Right cardiac atrium (tissue), 5 donors: ENCODE measurements around the gene KCNIP4. TPM values are rescaled to one million over a fixed set of nuclear protein-coding genes. Genes with fewer than 3 reads are reported as not detected.

Experiments used
- ATAC-seq, 2 donors: fragments of 200-7000 bp; cut with Tn5 transposase; one replicate each; pipeline versions ENCODE4 v1.8.0 to v1.9.1; 2020; ENCODE audit warnings: moderate library complexity in 2 of 2, mild to moderate bottlenecking in 1 of 2
- DNase-seq, 3 donors: peaks; one replicate each; pipeline ENCODE4 v3.0.0-alpha.2; 2020
- H3K27ac ChIP-seq: one replicate; pipeline ENCODE4 v1.5.1; 2013; ENCODE audit warnings: mild to moderate bottlenecking, low read length, control low read depth, moderate library complexity
- H3K27me3 ChIP-seq: one replicate; pipeline ENCODE4 v1.6.1; 2013; ENCODE audit not compliant: control insufficient read depth, insufficient read depth
- H3K4me1 ChIP-seq: one replicate; pipeline ENCODE4 v1.6.1; 2013; ENCODE audit warnings: low read length; ENCODE audit not compliant: control insufficient read depth, insufficient read depth
- H3K4me3 ChIP-seq: one replicate; pipeline ENCODE4 v1.5.1; 2013; ENCODE audit warnings: low read length, control low read depth
- H3K9me3 ChIP-seq: one replicate; pipeline ENCODE4 v1.6.1; 2013; ENCODE audit warnings: low read length; ENCODE audit not compliant: control insufficient read depth
- WGBS: extraction: QIAGEN DNeasy Blood & Tissue Kit; methylation state at CpG from one replicate; pipeline ENCODE4 v1.1.7; 2013; 5-methylcytosine and 5-hydroxymethylcytosine counted together
- intact Hi-C, 4 donors: fragments of 100-400 bp; cut with DNase I; formaldehyde crosslinking; loops; one replicate each; pipeline versions ENCODE4 v1.11.0 to v1.14.0; 2022 to 2023
- polyA plus RNA-seq: library from polyadenylated mRNA; stranded (reverse); fragments of 200-250 nt; gene quantifications from one replicate; pipeline ENCODE4 v1.2.3, GENCODE V29; 2013
- total RNA-seq, 4 donors: library from RNA; stranded (reverse); fragmentation: NEBNext Ultra II Directional; extraction: Animal tissue kit (Norgen Biotek cat#: 25700); gene quantifications; one replicate each; pipeline ENCODE4 v1.2.1, GENCODE V29; 2021
- donor health status: healthy with polysubstance abuse.
- donor health status: DM: no; HTN: yes; CAD: no.
- donor health status: DM: no; HTN: no; CAD: no.
- donor health status: DM: no; HTN: yes; CAD: no; lungs with severe emphysema.
- donor health status: DM: yes; HTN: yes; CAD: no.

KCNIP4 gene
- total and polyA plus RNA-seq, 5 donors, result 0.05 to 0.86 (median 0.23) TPM; not detected in 2

DNA sequence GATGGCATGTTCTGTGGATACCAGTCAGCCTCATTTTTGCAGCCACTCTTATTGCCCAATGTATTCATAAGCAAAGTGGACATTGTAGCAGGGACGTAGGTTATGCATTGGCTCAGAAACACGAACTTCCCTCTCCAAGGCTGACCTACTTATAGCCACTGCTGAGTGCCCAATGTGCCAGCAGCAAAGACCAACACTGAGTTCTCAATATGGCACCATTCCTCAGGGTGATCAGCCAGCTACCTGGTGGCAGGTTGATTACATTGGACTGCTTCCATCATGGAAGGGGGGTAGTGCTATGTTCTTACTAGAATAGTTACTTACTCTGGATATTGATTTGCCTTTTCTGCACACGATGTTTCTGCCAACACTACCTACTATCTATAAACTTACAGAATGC lies 306.9 kb downstream of the KCNIP4 start:
- Histone ChIP-seq H3K9me3 (no peaks in the 10 kb centered on the region), H3K27me3 (no peaks in the 10 kb centered on the region), H3K4me3 (no peak overlapping the region), H3K4me1 (no peaks in the 10 kb centered on the region), H3K27ac (no peak overlapping the region)
- ATAC-seq, result no peak
- no peak for DNase-seq
- 77% methylated on average over 3 of the region's 3 CpGs for WGBS
- intact Hi-C loops, result no loop called here

DNA sequence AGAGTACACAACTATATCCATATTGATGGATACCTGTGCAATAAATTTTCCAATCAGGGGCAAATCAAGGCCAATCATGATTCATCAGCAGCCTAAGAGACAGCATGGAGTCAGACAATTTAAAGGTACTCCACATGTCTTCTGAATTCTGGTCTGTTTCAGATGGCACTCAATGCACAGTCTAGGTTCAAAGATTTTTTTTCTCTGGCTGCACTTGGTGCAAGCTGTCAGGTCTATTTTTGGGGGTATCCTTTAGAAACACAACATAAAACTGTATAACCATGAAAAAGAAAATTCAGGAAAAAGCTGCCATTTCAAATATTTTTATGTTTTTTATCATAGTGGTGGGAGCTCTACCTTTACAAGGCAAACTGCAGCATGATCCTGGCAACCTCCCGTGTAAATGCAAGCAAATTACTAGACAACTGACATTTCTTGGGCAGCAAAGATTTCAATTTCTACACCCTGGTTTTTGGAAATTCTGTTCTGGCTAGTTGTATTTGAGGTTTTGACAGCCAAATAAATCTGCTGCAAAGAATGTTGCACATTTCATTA lies 310.3 kb downstream of the KCNIP4 start:
- H3K27me3 ChIP-seq, result no peaks in the 10 kb centered on the region
- ATAC-seq, result no peak
- no peaks in the 10 kb centered on the region for H3K9me3 ChIP-seq
- no peak overlapping the region for H3K27ac ChIP-seq
- intact Hi-C loops, result no loop called here
- DNase-seq, result no peak
- H3K4me1 ChIP-seq, result no peaks in the 10 kb centered on the region
- WGBS, result 83% methylated on average over 1 of the region's 1 CpG
- H3K4me3 ChIP-seq, result no peak overlapping the region

DNA sequence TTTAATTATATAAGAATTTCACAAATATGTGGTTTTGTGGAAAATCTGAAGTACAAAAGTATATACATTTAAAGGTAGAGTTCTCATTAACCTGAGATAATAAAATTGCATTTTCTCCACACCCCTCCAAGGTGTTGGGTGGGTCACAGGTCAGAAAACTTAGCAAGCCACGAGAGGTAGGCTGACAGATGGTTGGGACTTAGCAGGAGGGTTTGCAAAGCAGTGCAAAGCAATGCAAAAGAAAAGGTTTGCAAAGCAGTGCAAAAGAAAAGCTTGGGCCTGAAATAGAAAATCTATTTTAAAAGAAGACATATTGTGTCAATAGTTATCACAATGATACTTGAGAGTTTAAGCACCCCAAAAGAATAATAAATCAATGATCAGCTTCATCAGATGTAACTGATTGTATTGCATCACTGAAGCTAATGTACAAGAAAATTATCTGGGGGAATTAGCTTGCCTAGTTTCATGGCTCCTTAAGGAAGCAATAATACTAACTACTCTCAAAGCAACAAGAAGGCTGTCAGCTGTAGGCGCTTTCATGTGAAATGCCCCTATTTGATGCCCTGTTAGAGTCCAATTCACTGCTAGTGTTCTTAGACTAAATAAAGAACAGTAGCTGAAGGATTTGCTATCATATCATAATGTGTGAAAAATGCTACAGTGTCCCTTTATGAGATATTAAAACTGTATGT lies 319.5 kb downstream of the KCNIP4 start:
- Histone ChIP-seq H3K4me3 (no peak overlapping the region), H3K27ac (no peak overlapping the region), H3K27me3 (no peaks in the 10 kb centered on the region), H3K4me1 (no peaks in the 10 kb centered on the region), H3K9me3 (no peaks in the 10 kb centered on the region)
- 20% methylated on average over 2 of the region's 2 CpGs for WGBS
- no peak for DNase-seq
- ATAC-seq, result no peak
- intact Hi-C loops, result no loop called here

DNA sequence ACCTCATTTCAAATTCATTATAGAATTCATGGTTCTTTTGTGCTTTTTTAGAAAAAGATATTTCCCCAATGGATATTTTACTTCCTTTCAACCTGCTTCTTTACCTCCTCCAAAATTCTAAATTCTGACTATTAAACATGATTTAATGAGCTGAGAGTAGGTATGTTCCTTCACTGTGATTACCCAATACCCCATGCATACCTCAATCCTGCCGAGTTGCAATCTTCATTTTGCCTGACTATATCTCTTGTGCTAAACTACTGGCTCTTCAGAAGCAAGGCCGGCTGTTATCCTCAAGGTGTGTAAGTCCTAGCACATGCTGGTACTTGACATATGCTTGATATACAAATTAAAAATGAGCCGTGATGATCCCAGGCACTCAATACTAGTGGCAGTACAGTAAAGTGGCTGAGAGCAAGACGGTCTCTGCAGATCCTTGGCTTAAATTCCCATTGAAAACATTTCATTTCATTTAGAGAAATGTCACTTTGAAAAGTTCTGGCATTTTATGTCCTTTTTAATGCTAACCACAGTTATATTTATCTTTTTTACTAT lies 320.4 kb downstream of the KCNIP4 start:
- Histone ChIP-seq H3K27ac (no peak overlapping the region), H3K9me3 (no peaks in the 10 kb centered on the region), H3K4me1 (no peaks in the 10 kb centered on the region), H3K27me3 (no peaks in the 10 kb centered on the region), H3K4me3 (no peak overlapping the region)
- WGBS, result 58% methylated on average over 4 of the region's 4 CpGs
- ATAC-seq (no peak), DNase-seq (no peak)
- intact Hi-C loops, result no loop called here

DNA sequence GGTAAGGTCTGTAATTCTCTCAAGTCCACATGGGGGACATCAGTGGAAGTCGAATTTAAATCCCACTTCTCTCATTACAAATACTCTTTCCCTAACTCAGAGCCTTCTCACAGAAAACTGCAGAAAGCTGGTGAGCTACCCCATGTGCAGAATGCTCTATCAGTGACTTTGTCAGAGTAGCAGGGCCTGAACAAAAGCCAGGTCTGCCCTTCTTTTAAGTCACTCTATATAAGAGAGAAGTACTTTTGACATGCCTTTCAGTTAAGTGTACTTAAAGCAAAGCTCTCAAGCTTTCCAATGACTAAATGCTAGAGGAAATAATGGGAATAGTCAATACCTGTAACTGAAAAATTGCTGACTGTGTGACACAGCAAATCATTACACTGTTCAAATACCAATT lies 323.1 kb downstream of the KCNIP4 start:
- intact Hi-C loops, result no loop called here
- Histone ChIP-seq H3K4me3 (no peak overlapping the region), H3K27ac (no peak overlapping the region), H3K27me3 (no peaks in the 10 kb centered on the region), H3K9me3 (no peaks in the 10 kb centered on the region), H3K4me1 (no peaks in the 10 kb centered on the region)
- WGBS, result 66% methylated on average over 1 of the region's 1 CpG
- DNase-seq, result no peak
- ATAC-seq, result no peak

DNA sequence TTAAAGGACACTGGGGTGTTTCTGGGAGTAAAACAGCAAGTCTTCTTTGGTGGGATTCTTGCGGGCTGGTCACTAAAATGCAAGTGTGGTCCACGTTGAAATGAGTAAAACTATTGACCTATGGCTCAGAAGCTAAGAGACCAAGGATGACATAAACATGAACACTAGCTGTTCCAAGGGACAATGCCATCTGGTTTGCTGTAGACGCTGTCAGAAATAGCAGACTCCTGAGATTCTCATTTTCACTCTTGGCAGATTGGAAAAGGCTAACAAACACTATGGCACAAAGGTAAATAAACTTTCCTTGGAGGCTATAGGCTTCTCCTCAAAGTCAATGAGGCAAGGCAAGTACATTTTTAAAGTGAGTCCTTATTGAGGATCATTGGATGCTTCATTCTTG lies 343.6 kb downstream of the KCNIP4 start:
- Histone ChIP-seq H3K4me3 (no peak overlapping the region), H3K27ac (no peak overlapping the region), H3K9me3 (no peaks in the 10 kb centered on the region), H3K4me1 (no peaks in the 10 kb centered on the region), H3K27me3 (no peaks in the 10 kb centered on the region)
- ATAC-seq (no peak), DNase-seq (no peak)
- intact Hi-C loops, result no loop called here
- WGBS, result 78% methylated on average over 3 of the region's 3 CpGs

DNA sequence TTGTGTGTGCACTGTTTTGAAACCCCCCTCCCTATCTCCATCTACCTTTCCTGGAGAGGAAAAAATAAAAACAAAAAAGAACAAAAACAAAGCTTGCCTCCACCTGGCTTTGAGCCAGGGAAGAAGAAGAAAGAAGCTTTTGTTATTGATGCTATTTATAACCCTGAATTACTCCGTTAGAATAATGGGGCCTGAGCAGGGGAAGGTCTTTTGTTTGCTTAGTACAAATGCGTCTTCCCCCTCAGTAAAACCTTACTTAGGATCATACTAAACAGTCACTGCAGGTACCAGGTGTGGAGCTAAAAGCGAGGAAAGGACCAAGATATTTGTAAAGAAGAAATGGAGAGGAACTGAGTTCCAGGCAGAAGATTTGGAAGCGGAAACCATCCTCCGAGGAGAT lies 352.1 kb downstream of the KCNIP4 start:
- no peaks in the 10 kb centered on the region for H3K4me1 ChIP-seq
- intact Hi-C loops, result no loop called here
- no peaks in the 10 kb centered on the region for H3K9me3 ChIP-seq
- H3K27ac ChIP-seq, result no peak overlapping the region
- DNase-seq (no peak), ATAC-seq (no peak)
- no peak overlapping the region for H3K4me3 ChIP-seq
- no peaks in the 10 kb centered on the region for H3K27me3 ChIP-seq
- WGBS, result 54% methylated on average over 5 of the region's 5 CpGs

DNA sequence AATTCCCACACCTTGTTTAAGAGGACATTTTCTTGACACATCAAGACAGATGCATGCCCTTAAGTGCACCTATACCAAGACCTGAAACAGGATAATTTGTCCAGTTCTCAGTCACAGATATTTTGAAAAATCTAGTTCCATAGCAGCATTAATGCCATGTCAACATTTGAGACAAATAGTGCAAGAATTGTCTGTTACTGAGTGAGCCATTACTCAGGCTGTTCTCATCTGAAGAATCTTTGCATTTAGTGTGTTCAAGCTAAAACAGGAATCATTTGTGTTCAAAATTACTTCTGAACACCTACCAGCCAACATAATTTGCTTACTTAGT lies 354.9 kb downstream of the KCNIP4 start:
- DNase-seq, result no peak
- Histone ChIP-seq H3K27ac (no peak overlapping the region), H3K9me3 (no peaks in the 10 kb centered on the region), H3K4me3 (no peak overlapping the region), H3K27me3 (no peaks in the 10 kb centered on the region), H3K4me1 (no peaks in the 10 kb centered on the region)
- ATAC-seq, result no peak
- intact Hi-C loops, result no loop called here

DNA sequence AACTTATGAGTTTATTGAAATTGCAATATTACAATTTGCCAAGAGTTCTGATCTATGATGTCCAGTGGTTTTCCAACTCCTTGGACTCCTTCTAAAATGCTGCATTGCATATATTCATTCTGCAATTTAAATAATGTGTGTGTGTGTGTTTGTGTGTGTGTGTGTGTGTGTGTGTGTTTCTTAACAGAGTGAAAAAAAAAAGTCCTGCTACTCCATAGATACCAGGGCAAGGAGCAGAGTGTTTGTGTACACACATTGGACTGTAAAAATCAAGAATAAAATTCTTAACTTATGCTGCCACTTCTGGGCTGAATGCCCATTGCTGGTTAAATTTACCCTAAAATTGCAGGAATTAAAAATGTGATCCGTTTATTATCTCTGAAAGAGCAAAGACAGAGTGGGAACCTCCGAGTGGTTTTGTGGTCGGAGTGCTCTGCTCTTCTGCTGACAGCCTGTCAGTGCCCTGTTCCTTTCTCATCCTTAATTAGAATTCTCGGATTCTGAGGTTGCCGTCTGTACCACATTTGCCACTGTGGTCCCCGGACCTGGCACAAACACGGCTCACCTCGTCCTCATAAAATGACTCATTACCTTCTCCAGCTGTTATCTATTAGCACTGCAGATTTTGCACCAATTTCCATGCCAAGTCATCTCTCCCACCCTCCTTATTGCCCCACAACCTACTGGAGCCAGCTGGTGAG lies 355.5 kb downstream of the KCNIP4 start:
- 46% methylated on average over 8 of the region's 8 CpGs for WGBS
- ATAC-seq, result no peak
- no peaks in the 10 kb centered on the region for H3K4me1 ChIP-seq
- intact Hi-C loops, result no loop called here
- H3K27ac ChIP-seq, result no peak overlapping the region
- no peaks in the 10 kb centered on the region for H3K9me3 ChIP-seq
- H3K27me3 ChIP-seq, result no peaks in the 10 kb centered on the region
- DNase-seq, result no peak
- H3K4me3 ChIP-seq, result no peak overlapping the region

DNA sequence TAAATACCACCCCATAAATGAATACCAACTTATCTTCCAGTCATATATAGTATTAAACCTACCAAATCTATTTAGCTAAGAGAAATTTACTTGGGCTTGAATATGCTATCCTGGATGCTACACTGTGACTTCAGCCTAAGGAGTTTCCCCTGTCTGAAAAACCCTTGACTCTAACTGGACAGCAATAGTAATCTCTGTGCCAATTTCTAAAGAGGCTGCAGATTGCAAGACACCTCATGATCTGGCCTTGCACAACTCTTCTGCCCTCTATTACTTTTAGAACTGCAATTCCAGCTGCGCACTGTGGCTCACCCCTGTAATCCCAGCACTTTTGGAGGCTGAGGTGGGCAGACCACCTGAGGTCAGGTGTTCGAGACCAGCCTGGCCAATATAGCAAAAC lies 371.5 kb downstream of the KCNIP4 start:
- intact Hi-C loops, result no loop called here
- H3K27me3 ChIP-seq, result no peaks in the 10 kb centered on the region
- no peak for ATAC-seq
- WGBS, result 87% methylated on average over 2 of the region's 2 CpGs
- H3K9me3 ChIP-seq, result no peaks in the 10 kb centered on the region
- H3K27ac ChIP-seq, result no peak overlapping the region
- no peaks in the 10 kb centered on the region for H3K4me1 ChIP-seq
- H3K4me3 ChIP-seq, result no peak overlapping the region
- no peak for DNase-seq

DNA sequence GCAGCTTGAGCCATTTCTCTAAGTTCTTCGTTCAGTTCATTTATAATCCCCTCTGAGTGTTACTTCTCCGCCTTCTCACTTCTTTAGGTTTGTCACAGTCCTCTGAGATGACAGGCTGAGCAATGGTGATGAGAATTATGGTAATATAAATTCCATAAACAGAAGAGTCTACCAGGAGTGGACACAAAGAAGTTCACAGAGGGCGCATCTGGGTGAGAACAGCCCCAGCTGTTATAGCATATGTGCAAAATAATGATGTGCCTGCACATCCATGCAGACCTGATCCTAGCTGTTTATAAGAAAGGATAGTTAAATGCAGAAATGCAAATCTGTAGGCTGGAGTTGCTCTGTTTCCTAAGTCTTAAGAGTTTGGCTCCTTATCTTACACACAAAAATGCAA lies 377.5 kb downstream of the KCNIP4 start:
- Histone ChIP-seq H3K27ac (no peak overlapping the region), H3K4me3 (no peak overlapping the region), H3K27me3 (no peaks in the 10 kb centered on the region), H3K9me3 (no peaks in the 10 kb centered on the region), H3K4me1 (no peaks in the 10 kb centered on the region)
- WGBS, result 73% methylated on average over 3 of the region's 3 CpGs
- DNase-seq (no peak), ATAC-seq (no peak)
- intact Hi-C loops, result no loop called here
